ENCODE results near the gene LCNL1. TPM values are rescaled to one million over a fixed set of nuclear protein-coding genes. Genes with fewer than 3 reads are reported as not detected.

Gene LCNL1
- total RNA-seq: 5.1 TPM
- long read RNA-seq, partial matches to known transcripts: 0 of 6 reads
- long read RNA-seq, other reads (novel, unspliced or antisense): 3 of 6 reads

- Histone ChIP-seq H3K27me3 (peaks cover 23% of the 10 kb centered on the region), H3K36me3 (no peaks in the 10 kb centered on the region), H3K4me1 (peaks cover 11% of the 10 kb centered on the region), H3K9me3 (no peaks in the 10 kb centered on the region), H3K4me3 (no peak within 1 kb of the TSS), H3K27ac (peak within 1 kb of the TSS; percentile 63)
- no peak for ATAC-seq
- no peak for TF ChIP-seq CTCF (IDR thresholded peaks at IDR 0.05)
- intact Hi-C loops (cut with DNase I): no loop called here
- no peak for DNase-seq
These were observed at the start of gene LCNL1 for GRCh38 chr9:136982232-136983051. Gene LCNL1, plus strand, starts transcription at chr9:136982993. Its CDS starts 594 bp downstream, at chr9:136983587.

- TF ChIP-seq CTCF (IDR thresholded peaks at IDR 0.05): no peak
- Histone ChIP-seq H3K36me3 (no peaks in the 10 kb centered on the region), H3K4me1 (no peaks in the 10 kb centered on the region), H3K27ac (no peak overlapping the region), H3K27me3 (no peaks in the 10 kb centered on the region), H3K4me3 (no peak overlapping the region), H3K9me3 (no peaks in the 10 kb centered on the region)
- no peak for DNase-seq
- ATAC-seq: no peak
- intact Hi-C loops (cut with DNase I): no loop called here
These were observed 48.5 kb upstream of the LCNL1 start for GRCh38 chr9:136934277-136934676.

DNA sequence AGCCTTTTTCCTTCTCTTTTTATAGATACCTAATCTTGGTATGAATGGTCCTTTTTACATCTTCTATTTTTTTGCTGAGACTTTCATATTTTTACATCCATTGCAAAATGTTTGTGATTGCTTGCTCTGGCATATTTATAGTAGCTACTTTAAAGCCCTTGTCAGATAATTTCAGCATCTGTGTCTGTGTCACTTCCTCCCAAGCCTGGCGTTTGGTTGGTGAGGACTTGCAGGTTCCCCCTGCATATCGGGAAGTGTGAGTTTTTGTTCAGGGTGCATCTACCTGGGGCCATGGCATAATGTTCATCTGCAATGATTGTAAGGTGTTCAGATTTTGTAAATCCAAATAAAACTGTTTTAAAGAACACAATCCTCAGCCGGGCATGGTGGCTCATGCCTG lies 47.1 kb upstream of the LCNL1 start:
- intact Hi-C loops (cut with DNase I): no loop called here
- Histone ChIP-seq H3K4me1 (no peaks in the 10 kb centered on the region), H3K27ac (no peak overlapping the region), H3K9me3 (no peaks in the 10 kb centered on the region), H3K27me3 (no peaks in the 10 kb centered on the region), H3K36me3 (peaks cover 14% of the 10 kb centered on the region), H3K4me3 (no peak overlapping the region)
- no peak for TF ChIP-seq CTCF (IDR thresholded peaks at IDR 0.05)
- no peak for ATAC-seq
- no peak for DNase-seq

DNA sequence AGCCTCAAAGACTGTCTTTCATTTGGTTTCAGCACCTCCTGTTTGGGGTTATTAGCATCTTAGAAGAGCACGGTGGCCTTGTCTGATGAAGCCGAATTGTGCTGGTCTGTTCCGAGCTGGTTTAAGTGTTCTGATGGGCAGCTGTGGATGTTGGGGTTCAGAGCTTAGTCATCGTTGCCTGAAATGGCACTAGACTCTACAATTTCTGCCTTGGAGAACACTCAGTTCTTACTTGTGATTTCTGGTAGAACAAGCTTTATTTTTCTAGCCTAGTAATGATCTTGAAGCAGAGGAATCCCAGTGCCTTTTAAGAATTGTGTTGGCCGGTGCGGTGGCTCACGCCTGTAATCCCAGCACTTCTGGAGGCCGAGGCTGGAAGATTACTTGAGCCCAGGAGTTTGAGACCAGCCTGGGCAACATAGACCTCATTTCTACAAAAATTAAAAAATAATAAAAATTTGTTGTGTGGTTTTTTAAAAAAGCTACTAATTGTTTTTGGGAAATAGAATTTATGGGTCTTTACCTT lies 46.1 kb upstream of the LCNL1 start:
- intact Hi-C loops (cut with DNase I): no loop called here
- H3K4me3 ChIP-seq: no peak overlapping the region
- H3K9me3 ChIP-seq: no peaks in the 10 kb centered on the region
- ATAC-seq (no peak), DNase-seq (no peak)
- H3K36me3 ChIP-seq: peaks cover 24% of the 10 kb centered on the region
- H3K4me1 ChIP-seq: no peaks in the 10 kb centered on the region
- H3K27me3 ChIP-seq: no peaks in the 10 kb centered on the region
- H3K27ac ChIP-seq: no peak overlapping the region
- no peak for TF ChIP-seq CTCF (IDR thresholded peaks at IDR 0.05)

DNA sequence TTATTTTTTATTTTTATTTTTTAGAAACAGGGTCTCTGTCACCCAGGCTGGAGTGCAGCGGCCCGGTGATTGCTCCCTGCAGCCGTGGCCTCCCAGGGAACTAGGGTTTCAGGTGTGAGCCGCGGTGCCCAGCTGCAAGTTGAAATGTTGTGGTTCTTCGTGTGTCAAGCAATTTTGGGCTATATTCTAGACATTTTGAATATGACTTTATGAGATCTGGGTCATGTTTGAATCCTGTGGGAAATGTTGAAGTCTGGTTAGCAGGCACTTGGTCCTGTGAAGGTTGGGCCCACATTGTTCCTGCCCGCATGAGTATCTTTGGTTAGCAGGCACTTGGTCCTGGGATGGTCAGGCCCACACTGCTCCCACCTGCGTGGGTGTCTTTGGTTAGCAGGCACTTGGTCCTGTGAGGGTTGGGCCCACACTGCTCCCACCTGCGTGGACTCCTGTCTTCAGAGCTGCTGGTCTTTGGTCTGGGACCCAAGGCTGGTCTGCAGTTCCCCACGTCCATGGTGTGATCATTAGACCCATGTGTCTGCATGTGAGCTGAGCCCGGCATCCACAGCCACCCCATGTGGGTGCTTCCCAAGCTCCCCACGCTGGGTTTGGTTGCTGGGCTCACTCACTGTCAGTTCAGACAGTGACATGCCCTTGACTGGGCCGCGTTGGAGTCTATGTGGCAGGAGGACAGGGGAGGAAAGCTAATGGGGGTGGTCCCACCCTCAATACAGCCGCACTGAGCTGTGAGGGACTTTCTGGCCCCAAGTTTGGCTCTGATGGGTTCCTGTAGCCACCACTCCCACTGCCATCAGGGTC lies 45.4 kb upstream of the LCNL1 start:
- TF ChIP-seq CTCF (IDR thresholded peaks at IDR 0.05): no peak
- intact Hi-C loops (cut with DNase I): no loop called here
- Histone ChIP-seq H3K27me3 (no peaks in the 10 kb centered on the region), H3K27ac (no peak overlapping the region), H3K9me3 (no peaks in the 10 kb centered on the region), H3K4me1 (no peaks in the 10 kb centered on the region), H3K4me3 (no peak overlapping the region), H3K36me3 (peaks cover 31% of the 10 kb centered on the region)
- ATAC-seq: no peak
- peak; percentile 48 for DNase-seq
